Caco-2 (cell line): ENCODE data around the gene NECTIN1. TPM values are rescaled to one million over a fixed set of nuclear protein-coding genes. Genes with fewer than 3 reads are reported as not detected.

Source experiments
- BruUV-seq: library from RNA; stranded (reverse); fragments of 400-500 nt; replicated peaks from 2 replicates; lab custom pipeline; 2021; lab: Mats Ljungman, UMichigan
- CTCF ChIA-PET: fragments of 300-600 bp; sonication (Branson Sonifier 250); formaldehyde crosslinking; loops from one replicate; lab custom pipeline; 2022; ENCODE audit warnings: antibody characterized with exemption; lab: Charles Lee
- POLR2A ChIA-PET: fragments of 300-600 bp; sonication (Branson Sonifier 250); formaldehyde crosslinking; loops from one replicate; lab custom pipeline; 2022; ENCODE audit warnings: antibody characterized with exemption; lab: Charles Lee
- DNase-seq, 2 experiments: peaks; one replicate each; pipeline versions ENCODE4 v3.0.0 to v3.0.0-alpha.2; 2020 to 2022
- H3K27me3 ChIP-seq: replicated peaks from 2 replicates; pipeline ENCODE4 v1.6.0; 2011; ENCODE audit warnings: low read length; ENCODE audit not compliant: control insufficient read depth, insufficient read depth
- H3K36me3 ChIP-seq: 2 replicates; pipeline ENCODE4 v1.5.1; 2011; ENCODE audit warnings: low read length; ENCODE audit not compliant: control insufficient read depth, insufficient read depth
- H3K4me1 ChIP-seq: fragments of 250-450 bp; sonication (Bioruptor Pico); 2 replicates; pipeline ENCODE4 v1.5.1; 2020; ENCODE audit warnings: mild to moderate bottlenecking
- H3K4me3 ChIP-seq: 2 replicates; pipeline ENCODE4 v1.5.1; 2011; ENCODE audit warnings: low read depth, mild to moderate bottlenecking, control low read depth, low read length
- H3K9me3 ChIP-seq: fragments of 250-450 bp; sonication (Bioruptor Pico); 2 replicates; pipeline ENCODE4 v1.5.1; 2020; ENCODE audit warnings: mild to moderate bottlenecking, moderate library complexity
- H3K27ac Mint-ChIP-seq: one replicate; pipeline ENCODE4 v1.8.0; 2022; ENCODE audit warnings: mixed read lengths; ENCODE audit not compliant: unreplicated experiment
- H3K27me3 Mint-ChIP-seq: one replicate; pipeline ENCODE4 v1.8.0; 2022; ENCODE audit warnings: mixed read lengths; ENCODE audit not compliant: insufficient read depth, unreplicated experiment
- H3K36me3 Mint-ChIP-seq: one replicate; pipeline ENCODE4 v1.8.0; 2022; ENCODE audit warnings: mild to moderate bottlenecking, mixed read lengths; ENCODE audit not compliant: insufficient read depth, unreplicated experiment
- H3K4me1 Mint-ChIP-seq: one replicate; pipeline ENCODE4 v1.8.0; 2022; ENCODE audit warnings: low read depth, mixed read lengths; ENCODE audit not compliant: unreplicated experiment
- H3K4me3 Mint-ChIP-seq: one replicate; pipeline ENCODE4 v1.8.0; 2022; ENCODE audit warnings: mild to moderate bottlenecking, moderate library complexity, mixed read lengths; ENCODE audit not compliant: unreplicated experiment
- H3K9me3 Mint-ChIP-seq: one replicate; pipeline ENCODE4 v1.8.0; 2022; ENCODE audit warnings: mixed read lengths; ENCODE audit not compliant: unreplicated experiment
- intact Hi-C: fragments of 100-400 bp; cut with micrococcal nuclease; formaldehyde crosslinking; loops from one replicate; pipeline ENCODE4 v1.10.0; 2022; ENCODE audit not compliant: unreplicated experiment
- total RNA-seq: library from RNA; stranded (reverse); gene quantifications from 2 replicates; pipeline ENCODE4 v1.2.3, GENCODE V29; 2022
- TF ChIP-seq, protein P1 (sequence below), 2 experiments: fragments of 200-600 bp in 1 of 2; IDR thresholded peaks; 1 replicate in 1 of 2; 2 replicates in 1 of 2; pipeline versions ENCODE4 v1.5.1 to v1.8.0; 2011 to 2022; ENCODE audit warnings: antibody characterized with exemption in 1 of 2, control low read depth in 1 of 2, inconsistent platforms in 1 of 2, low read depth in 1 of 2, low read length in 1 of 2, mild to moderate bottlenecking in 1 of 2, moderate library complexity in 1 of 2; ENCODE audit not compliant: insufficient read depth in 1 of 2, severe bottlenecking in 1 of 2, unreplicated experiment in 1 of 2

Gene NECTIN1
- total RNA-seq, 1 experiment from 2014 or later = 60.1 TPM

DNA sequence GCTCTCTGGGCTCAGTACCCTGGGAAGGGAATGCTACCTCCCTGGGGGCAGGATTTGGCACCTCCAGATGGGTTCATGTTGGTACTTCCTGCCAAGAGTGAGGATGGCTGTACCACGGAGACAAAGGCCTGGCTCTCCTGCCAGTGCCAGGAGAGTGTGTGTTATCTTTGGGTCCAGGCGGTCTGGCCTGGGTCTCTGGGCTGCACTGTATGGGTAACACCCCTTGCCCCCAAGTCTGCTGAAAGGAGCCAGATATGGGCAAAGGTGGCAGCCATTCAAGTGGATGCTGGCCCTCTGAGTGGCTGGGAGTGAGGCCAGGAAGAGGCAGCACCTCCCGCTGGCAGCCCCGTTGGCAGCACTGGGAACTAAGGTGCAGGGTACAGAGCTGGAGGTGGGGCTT is 91.5 kb downstream of the NECTIN1 start:
- H3K27ac Mint-ChIP-seq = no peak overlapping the region
- ChIA-PET POLR2A (no interaction called here), CTCF (no interaction called here)
- H3K27me3 ChIP-seq = no peaks in the 10 kb centered on the region
- TF ChIP-seq, protein P1, sequence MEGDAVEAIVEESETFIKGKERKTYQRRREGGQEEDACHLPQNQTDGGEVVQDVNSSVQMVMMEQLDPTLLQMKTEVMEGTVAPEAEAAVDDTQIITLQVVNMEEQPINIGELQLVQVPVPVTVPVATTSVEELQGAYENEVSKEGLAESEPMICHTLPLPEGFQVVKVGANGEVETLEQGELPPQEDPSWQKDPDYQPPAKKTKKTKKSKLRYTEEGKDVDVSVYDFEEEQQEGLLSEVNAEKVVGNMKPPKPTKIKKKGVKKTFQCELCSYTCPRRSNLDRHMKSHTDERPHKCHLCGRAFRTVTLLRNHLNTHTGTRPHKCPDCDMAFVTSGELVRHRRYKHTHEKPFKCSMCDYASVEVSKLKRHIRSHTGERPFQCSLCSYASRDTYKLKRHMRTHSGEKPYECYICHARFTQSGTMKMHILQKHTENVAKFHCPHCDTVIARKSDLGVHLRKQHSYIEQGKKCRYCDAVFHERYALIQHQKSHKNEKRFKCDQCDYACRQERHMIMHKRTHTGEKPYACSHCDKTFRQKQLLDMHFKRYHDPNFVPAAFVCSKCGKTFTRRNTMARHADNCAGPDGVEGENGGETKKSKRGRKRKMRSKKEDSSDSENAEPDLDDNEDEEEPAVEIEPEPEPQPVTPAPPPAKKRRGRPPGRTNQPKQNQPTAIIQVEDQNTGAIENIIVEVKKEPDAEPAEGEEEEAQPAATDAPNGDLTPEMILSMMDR (IDR thresholded peaks at IDR 0.05; ENCODE audit: insufficient read depth in 1 of 2, low read depth in 1 of 2, low read length in 1 of 2, severe bottlenecking in 1 of 2, unreplicated experiment in 1 of 2) = no peak
- no peak for DNase-seq
- H3K9me3 Mint-ChIP-seq = no peaks in the 10 kb centered on the region
- H3K4me3 ChIP-seq = no peak overlapping the region
- H3K36me3 Mint-ChIP-seq = no peaks in the 10 kb centered on the region
- H3K9me3 ChIP-seq = no peaks in the 10 kb centered on the region
- BruUV-seq = no TSS peak
- H3K4me1 ChIP-seq = no peaks in the 10 kb centered on the region
- H3K4me3 Mint-ChIP-seq = no peak overlapping the region
- H3K36me3 ChIP-seq = no peaks in the 10 kb centered on the region
- H3K4me1 Mint-ChIP-seq = no peaks in the 10 kb centered on the region
- intact Hi-C loops = no loop called here
- no peaks in the 10 kb centered on the region for H3K27me3 Mint-ChIP-seq

DNA sequence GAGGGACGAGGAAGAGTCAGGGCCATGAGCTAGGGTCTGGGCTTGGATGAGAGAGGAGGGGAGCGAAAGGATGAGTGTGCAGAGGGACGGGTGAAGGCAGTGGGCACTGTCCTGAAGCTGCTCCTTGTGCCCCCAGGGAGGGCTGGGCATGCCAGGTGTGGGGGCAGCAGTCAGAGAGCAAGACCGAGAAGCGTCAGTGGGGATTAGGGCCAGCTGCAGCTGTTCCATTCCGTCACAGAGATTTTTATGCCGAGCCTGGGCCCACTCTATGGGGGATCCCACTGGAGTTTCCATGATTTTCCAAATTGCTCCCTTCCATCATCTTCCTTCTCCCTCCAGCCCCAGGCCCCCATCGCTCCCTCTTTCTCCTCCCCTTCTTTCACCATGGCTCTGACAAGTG is 93.2 kb downstream of the NECTIN1 start:
- Mint-ChIP-seq H3K36me3 (no peaks in the 10 kb centered on the region), H3K4me1 (no peaks in the 10 kb centered on the region), H3K9me3 (no peaks in the 10 kb centered on the region), H3K27me3 (no peaks in the 10 kb centered on the region), H3K27ac (no peak overlapping the region), H3K4me3 (no peak overlapping the region)
- ChIA-PET CTCF (no interaction called here), POLR2A (no interaction called here)
- intact Hi-C loops = no loop called here
- H3K4me3 ChIP-seq = no peak overlapping the region
- no peak for DNase-seq
- BruUV-seq = no TSS peak
- no peaks in the 10 kb centered on the region for H3K36me3 ChIP-seq
- H3K4me1 ChIP-seq = no peaks in the 10 kb centered on the region
- H3K9me3 ChIP-seq = no peaks in the 10 kb centered on the region
- TF ChIP-seq, protein P1 (IDR thresholded peaks at IDR 0.05; ENCODE audit: insufficient read depth in 1 of 2, low read depth in 1 of 2, low read length in 1 of 2, severe bottlenecking in 1 of 2, unreplicated experiment in 1 of 2) = no peak
- no peaks in the 10 kb centered on the region for H3K27me3 ChIP-seq

DNA sequence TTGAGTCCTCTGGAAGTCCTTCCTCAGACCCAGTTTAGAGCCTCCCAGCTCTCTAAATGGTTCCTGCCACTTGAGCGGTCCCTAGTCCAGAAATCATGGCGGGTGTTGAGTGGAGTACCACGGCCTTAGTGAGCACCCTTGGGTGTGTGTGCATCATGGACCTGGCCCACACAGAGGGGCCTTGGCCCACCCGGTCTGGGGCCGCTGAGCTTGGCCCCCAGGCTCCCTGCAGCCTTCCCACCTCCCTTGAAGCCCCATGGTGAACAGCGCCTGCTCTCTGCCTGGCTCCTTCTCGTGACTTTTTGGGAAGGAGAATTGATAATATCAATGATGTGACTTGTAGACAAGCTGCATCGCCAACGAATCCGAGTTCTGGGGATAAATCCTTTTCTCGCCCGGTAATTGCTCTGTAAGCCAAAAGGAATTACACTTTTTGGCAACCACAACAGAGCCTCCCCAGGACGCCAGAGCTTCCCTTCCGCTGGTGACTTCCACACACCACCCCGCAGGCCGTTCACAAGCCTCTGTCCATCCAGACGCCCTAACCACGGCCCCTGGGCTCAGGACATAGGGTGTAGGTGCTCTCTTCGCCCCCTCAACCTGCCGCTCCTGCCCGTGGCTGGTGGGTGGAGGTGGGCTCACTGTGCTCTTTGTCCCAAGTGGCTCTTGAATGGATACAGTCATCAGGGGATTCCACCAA is 93.8 kb downstream of the NECTIN1 start:
- no peaks in the 10 kb centered on the region for H3K4me1 Mint-ChIP-seq
- no peaks in the 10 kb centered on the region for H3K27me3 Mint-ChIP-seq
- no peak for DNase-seq
- no peaks in the 10 kb centered on the region for H3K4me1 ChIP-seq
- intact Hi-C loops = no loop called here
- H3K4me3 ChIP-seq = no peak overlapping the region
- no peaks in the 10 kb centered on the region for H3K9me3 ChIP-seq
- ChIA-PET POLR2A (no interaction called here), CTCF (interaction anchor here (0.6 kb wide), 1 partner anchor 21 kb away, joined by 6 read pairs; no protein-coding TSS in a partner anchor)
- H3K36me3 Mint-ChIP-seq = no peaks in the 10 kb centered on the region
- no peak overlapping the region for H3K4me3 Mint-ChIP-seq
- no peaks in the 10 kb centered on the region for H3K9me3 Mint-ChIP-seq
- no peaks in the 10 kb centered on the region for H3K27me3 ChIP-seq
- no TSS peak for BruUV-seq
- TF ChIP-seq, protein P1 (IDR thresholded peaks at IDR 0.05; ENCODE audit: insufficient read depth in 1 of 2, low read depth in 1 of 2, low read length in 1 of 2, severe bottlenecking in 1 of 2, unreplicated experiment in 1 of 2) = no peak
- no peaks in the 10 kb centered on the region for H3K36me3 ChIP-seq
- no peak overlapping the region for H3K27ac Mint-ChIP-seq
